NCI-H2227 (cell line): Measurements from ENCODE around the gene CDK17.
"Not testable (repeated sequence)": the region's sequence is repeated elsewhere in the genome, so short reads cannot be mapped to it uniquely, and the experiment has no call there.

Experiments
- DNase-seq: peaks from one replicate; lab custom pipeline; 2025; ENCODE audit not compliant: unreplicated experiment; lab: John Stamatoyannopoulos, UW

CDK17 gene

GRCh38 chr12:96399919-96400630 lies at the start of gene CDK17:
CDK17 (minus strand) TSS chr12:96400439; CDS start chr12:96334836, 65,603 bp downstream.
- DNase-seq: peak; percentile 90

GRCh38 chr12:96448300-96448699 lies 48.1 kb upstream of the CDK17 start:
- no peak for DNase-seq

- no peak for DNase-seq
Measured at GRCh38 chr12:96447256-96447655, 47.0 kb upstream of the CDK17 start.

GRCh38 chr12:96445691-96446583 lies 45.7 kb upstream of the CDK17 start:
- DNase-seq: no peak

GRCh38 chr12:96444399-96444798 lies 44.2 kb upstream of the CDK17 start:
- no peak for DNase-seq

- DNase-seq: no peak
Measured at GRCh38 chr12:96442906-96443305, 42.7 kb upstream of the CDK17 start.

- no peak for DNase-seq
Measured at GRCh38 chr12:96441816-96442215, 41.6 kb upstream of the CDK17 start.

- no peak for DNase-seq
Measured at GRCh38 chr12:96438330-96438729, 38.1 kb upstream of the CDK17 start.

- no peak for DNase-seq
Measured at GRCh38 chr12:96437171-96437445, 36.9 kb upstream of the CDK17 start.

- DNase-seq: no peak
Measured at GRCh38 chr12:96436366-96437170, 36.3 kb upstream of the CDK17 start.

- no peak for DNase-seq
Measured at GRCh38 chr12:96434107-96434506, 33.9 kb upstream of the CDK17 start.

- not testable (repeated sequence) for DNase-seq
Measured at GRCh38 chr12:96432496-96433321, 32.5 kb upstream of the CDK17 start.

- no peak for DNase-seq
Measured at GRCh38 chr12:96431067-96431466, 30.8 kb upstream of the CDK17 start.

- peak; percentile 52 for DNase-seq
Measured at GRCh38 chr12:96427269-96427729, 27.1 kb upstream of the CDK17 start.

- no peak for DNase-seq
Measured at GRCh38 chr12:96425951-96426350, 25.7 kb upstream of the CDK17 start.

GRCh38 chr12:96425321-96425720 lies 25.1 kb upstream of the CDK17 start:
- no peak for DNase-seq

GRCh38 chr12:96424601-96425000 lies 24.4 kb upstream of the CDK17 start:
- no peak for DNase-seq

- DNase-seq: no peak
Measured at GRCh38 chr12:96422192-96422591, 22.0 kb upstream of the CDK17 start.

- DNase-seq: no peak
Measured at GRCh38 chr12:96421014-96421413, 20.8 kb upstream of the CDK17 start.

GRCh38 chr12:96420277-96420835 lies 20.1 kb upstream of the CDK17 start:
- DNase-seq: no peak
